Esophagus squamous epithelium (tissue), 4 donors: ENCODE measurements around the gene ABCD3.

Experiments
- POLR2A ChIP-seq, 4 donors: fragments of 450-650 bp; IDR thresholded peaks; one replicate each; pipeline ENCODE4 v1.6.1; 2017; ENCODE audit warnings: antibody characterized with exemption in 4 of 4, mild to moderate bottlenecking in 4 of 4, moderate library complexity in 3 of 4
- TF ChIP-seq, protein P1 (sequence below), 6 experiments: fragments of 450-650 bp in 4 of 6; fragments of 200-600 bp in 2 of 6; sonication (generic) in 2 of 6; IDR thresholded peaks; one replicate each; pipeline ENCODE4 v1.5.1; 2016 to 2019; ENCODE audit warnings: antibody characterized with exemption in 6 of 6, mild to moderate bottlenecking in 4 of 6, moderate library complexity in 4 of 6

DNA sequence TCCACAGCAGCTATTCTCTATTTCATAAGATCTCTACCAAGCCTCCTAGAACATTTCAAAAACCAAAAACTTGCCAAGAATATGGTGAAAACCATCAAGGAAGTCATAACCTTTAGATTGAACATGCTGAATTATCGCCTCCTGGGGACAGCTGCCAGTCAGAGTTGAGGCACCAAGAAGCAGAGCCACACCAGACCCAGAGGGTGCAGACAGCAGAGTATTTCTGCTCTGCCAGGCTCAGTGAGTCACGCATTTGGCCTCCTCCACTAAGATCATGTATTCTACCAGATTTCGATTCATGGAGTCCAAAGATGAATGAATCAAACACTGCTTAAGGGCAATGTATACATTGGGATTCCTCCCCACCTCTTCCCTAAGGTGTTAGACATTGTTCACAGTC lies 121.3 kb downstream of the ABCD3 start:
- TF ChIP-seq, protein P1, sequence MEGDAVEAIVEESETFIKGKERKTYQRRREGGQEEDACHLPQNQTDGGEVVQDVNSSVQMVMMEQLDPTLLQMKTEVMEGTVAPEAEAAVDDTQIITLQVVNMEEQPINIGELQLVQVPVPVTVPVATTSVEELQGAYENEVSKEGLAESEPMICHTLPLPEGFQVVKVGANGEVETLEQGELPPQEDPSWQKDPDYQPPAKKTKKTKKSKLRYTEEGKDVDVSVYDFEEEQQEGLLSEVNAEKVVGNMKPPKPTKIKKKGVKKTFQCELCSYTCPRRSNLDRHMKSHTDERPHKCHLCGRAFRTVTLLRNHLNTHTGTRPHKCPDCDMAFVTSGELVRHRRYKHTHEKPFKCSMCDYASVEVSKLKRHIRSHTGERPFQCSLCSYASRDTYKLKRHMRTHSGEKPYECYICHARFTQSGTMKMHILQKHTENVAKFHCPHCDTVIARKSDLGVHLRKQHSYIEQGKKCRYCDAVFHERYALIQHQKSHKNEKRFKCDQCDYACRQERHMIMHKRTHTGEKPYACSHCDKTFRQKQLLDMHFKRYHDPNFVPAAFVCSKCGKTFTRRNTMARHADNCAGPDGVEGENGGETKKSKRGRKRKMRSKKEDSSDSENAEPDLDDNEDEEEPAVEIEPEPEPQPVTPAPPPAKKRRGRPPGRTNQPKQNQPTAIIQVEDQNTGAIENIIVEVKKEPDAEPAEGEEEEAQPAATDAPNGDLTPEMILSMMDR (IDR thresholded peaks at IDR 0.05), result no peak
- no peak for TF ChIP-seq POLR2A (IDR thresholded peaks at IDR 0.05)
